Measurements from ENCODE around the gene PRCP. TPM values are rescaled to one million over a fixed set of nuclear protein-coding genes. Genes with fewer than 3 reads are reported as not detected.
"Not testable (repeated sequence)": the region's sequence is repeated elsewhere in the genome, so short reads cannot be mapped to it uniquely, and the experiment has no call there.

Gene PRCP
- total and polyA plus RNA-seq, 2 donors (not counting 1 experiment from before 2014, with no cell fraction given) = 24.6 to 37.7 TPM

- not testable (repeated sequence) for ATAC-seq (ENCODE audit: low read depth); H3K9me3 ChIP-seq (ENCODE audit: control extremely low read depth in 1 of 3, control insufficient read depth in 2 of 3, insufficient read depth in 1 of 3, low read length in 2 of 3); H3K9me3 Mint-ChIP-seq (ENCODE audit: insufficient read depth); H3K27me3 ChIP-seq (replicated peaks in 1 of 4; ENCODE audit: control extremely low read depth in 1 of 4, control insufficient read depth in 3 of 4, insufficient read depth in 4 of 4, low read length in 3 of 4); H3K27me3 Mint-ChIP-seq; H4K20me1 ChIP-seq (ENCODE audit: control insufficient read depth, insufficient read depth, low read length, poor library complexity, severe bottlenecking); DNase-seq; H3K36me3 ChIP-seq (replicated peaks in 1 of 2; ENCODE audit: control extremely low read depth in 1 of 2, control insufficient read depth in 1 of 2, extremely low read depth in 1 of 2, insufficient read depth in 2 of 2, low read length in 1 of 2)
- peaks cover 11% of the 10 kb centered on the region for H3K79me2 ChIP-seq (ENCODE audit: control insufficient read depth, insufficient read depth, low read length)
- H2AFZ ChIP-seq (ENCODE audit: insufficient read depth, low read depth, low read length, poor library complexity, severe bottlenecking) = peak overlapping the region; percentile 64
- WGBS (ENCODE audit: insufficient coverage) = 97% methylated on average over 3 of the region's 10 CpGs
- H3K4me2 ChIP-seq (replicated peaks; ENCODE audit: low read depth, low read length, poor library complexity, severe bottlenecking) = peak overlapping the region; percentile 55
- H3K4me1 ChIP-seq (ENCODE audit: control insufficient read depth in 2 of 2, insufficient read depth in 2 of 2, low read length in 2 of 2) = peaks cover 54 to 58% of the 10 kb centered on the region in 2 donors
- H3K9ac ChIP-seq (ENCODE audit: low read length) = peak overlapping the region; percentile 43
- Mint-ChIP-seq H3K4me3 (peak overlapping the region; percentile 76), H3K4me1 (peaks cover 64% of the 10 kb centered on the region), H3K27ac (peak overlapping the region; percentile 90)
- intact Hi-C loops (cut with micrococcal nuclease) = loop anchor here (1.0 to 2.0 kb wide), 4 partner anchors 18 to 237 kb away; partner anchors contain the start of gene DDIAS
- H3K27ac ChIP-seq (ENCODE audit: low read length in 2 of 2) = peak overlapping the region; percentile 78 to 79
- ChIA-PET CTCF (interaction anchor here (1.0 to 1.5 kb wide), 5 partner anchors 11 to 330 kb away, joined by 3 to 6 read pairs (median 5); partner anchors contain the start of gene DDIAS), POLR2A (interaction anchor here (1.0 kb wide), 1 partner anchor 116 kb away, joined by 4 read pairs; no protein-coding TSS in a partner anchor)
- H3K4me3 ChIP-seq (ENCODE audit: control extremely low read depth in 1 of 5, extremely low read depth in 1 of 5, insufficient read depth in 1 of 5, low read depth in 2 of 5, low read length in 4 of 5) = peak overlapping the region in 2 of 5 experiments; percentile 21 to 28
Observed at GRCh38 chr11:82919786-82920185, 19.6 kb upstream of the PRCP start.

GRCh38 chr11:82909015-82909640 is 8.9 kb upstream of the PRCP start:
- 100% methylated on average over 2 of the region's 7 CpGs for WGBS (ENCODE audit: insufficient coverage)
- Histone ChIP-seq H3K9ac (ENCODE audit: low read length) (no peak overlapping the region), H3K9me3 (ENCODE audit: control extremely low read depth in 1 of 3, control insufficient read depth in 2 of 3, insufficient read depth in 1 of 3, low read length in 2 of 3) (peaks cover 0 to 5% (median 4%) of the 10 kb centered on the region in 3 donors), H3K79me2 (ENCODE audit: control insufficient read depth, insufficient read depth, low read length) (peaks cover 6% of the 10 kb centered on the region), H3K4me1 (ENCODE audit: control insufficient read depth in 2 of 2, insufficient read depth in 2 of 2, low read length in 2 of 2) (peaks cover 8 to 26% of the 10 kb centered on the region in 2 donors), H3K27me3 (replicated peaks in 1 of 4; ENCODE audit: control extremely low read depth in 1 of 4, control insufficient read depth in 3 of 4, insufficient read depth in 4 of 4, low read length in 3 of 4) (no peaks in the 10 kb centered on the region), H2AFZ (ENCODE audit: insufficient read depth, low read depth, low read length, poor library complexity, severe bottlenecking) (peak overlapping the region; percentile 67), H4K20me1 (ENCODE audit: control insufficient read depth, insufficient read depth, low read length, poor library complexity, severe bottlenecking) (no peaks in the 10 kb centered on the region), H3K36me3 (replicated peaks in 1 of 2; ENCODE audit: control extremely low read depth in 1 of 2, control insufficient read depth in 1 of 2, extremely low read depth in 1 of 2, insufficient read depth in 2 of 2, low read length in 1 of 2) (peaks cover 0 to 2% of the 10 kb centered on the region in 2 experiments), H3K4me3 (ENCODE audit: control extremely low read depth in 1 of 5, extremely low read depth in 1 of 5, insufficient read depth in 1 of 5, low read depth in 2 of 5, low read length in 4 of 5) (no peak overlapping the region), H3K4me2 (replicated peaks; ENCODE audit: low read depth, low read length, poor library complexity, severe bottlenecking) (peak overlapping the region; percentile 43), H3K27ac (ENCODE audit: low read length in 2 of 2) (peak overlapping the region in 1 of 2 donors; percentile 79)
- H3K4me1 Mint-ChIP-seq = peaks cover 24% of the 10 kb centered on the region
- peak overlapping the region; percentile 80 for H3K27ac Mint-ChIP-seq
- TF ChIP-seq CTCF (IDR thresholded peaks at IDR 0.05) (no peak), EZH2 (IDR thresholded peaks at IDR 0.05; ENCODE audit: borderline replicate concordance, insufficient read depth, low read depth, low read length, poor library complexity, severe bottlenecking) (no peak)
- ATAC-seq (ENCODE audit: low read depth) = no peak
- POLR2A ChIA-PET = no interaction called here
- H3K9me3 Mint-ChIP-seq (ENCODE audit: insufficient read depth) = no peaks in the 10 kb centered on the region
- intact Hi-C loops (cut with micrococcal nuclease) = loop anchor here (5.0 kb wide), 1 partner anchor 68 kb away; no protein-coding TSS in a partner anchor
- CTCF ChIA-PET = interaction anchor here (0.6 to 12.3 kb wide), 7 partner anchors 11 to 340 kb away, joined by 3 to 135 read pairs (median 6); partner anchors contain the start of gene PCF11
- H3K27me3 Mint-ChIP-seq = no peaks in the 10 kb centered on the region
- H3K4me3 Mint-ChIP-seq = no peak overlapping the region
- no peak for DNase-seq

All from B cell (primary cell).